Cardiac muscle cell (in vitro differentiated cells and primary cell): ENCODE results near the gene TMEM121B. TPM values are rescaled to one million over a fixed set of nuclear protein-coding genes. Genes with fewer than 3 reads are reported as not detected.

Experiments used
- DNase-seq, 2 donors: peaks; one replicate each; pipeline versions ENCODE4 v3.0.0 to v3.0.0-alpha.2; 2010 to 2017; ENCODE audit warnings: low read depth in 1 of 2, low spot score in 1 of 2
- H3K27ac ChIP-seq: fragments of 200-600 bp; sonication (generic); 2 replicates; pipeline ENCODE4 v1.5.1; 2016
- H3K27me3 ChIP-seq: fragments of 200-600 bp; sonication (generic); 2 replicates; pipeline ENCODE4 v1.6.0; 2016; ENCODE audit warnings: control low read depth
- H3K36me3 ChIP-seq: fragments of 200-600 bp; sonication (generic); 2 replicates; pipeline ENCODE4 v1.5.1; 2016; ENCODE audit warnings: control low read depth
- H3K4me1 ChIP-seq: fragments of 200-600 bp; sonication (generic); 2 replicates; pipeline ENCODE4 v1.8.1; 2017; ENCODE audit warnings: low read depth, mild to moderate bottlenecking, mixed run types
- H3K4me3 ChIP-seq: fragments of 200-600 bp; sonication (generic); 2 replicates; pipeline ENCODE4 v1.5.1; 2016; ENCODE audit warnings: mild to moderate bottlenecking
- H3K9me3 ChIP-seq: fragments of 200-600 bp; sonication (generic); 2 replicates; pipeline ENCODE4 v1.5.1; 2017; ENCODE audit warnings: low read depth, mild to moderate bottlenecking, control low read depth
- CTCF ChIP-seq: IDR thresholded peaks from 2 replicates; pipeline ENCODE4 v1.5.1; 2012; ENCODE audit warnings: low read depth, mild to moderate bottlenecking, low read length
- polyA plus RNA-seq: library from polyadenylated mRNA; unstranded; fragments of >200 nt; fragmentation: Nextera tagmentation; extraction: Ambion mirVana; gene quantifications from 2 replicates; pipeline ENCODE4 v1.2.1, GENCODE V29; 2016
- total RNA-seq: library from RNA; depleted of rRNA; stranded (reverse); fragments of >200 nt; gene quantifications from 2 replicates; pipeline ENCODE4 v1.2.3, GENCODE V29; 2016

The TMEM121B gene
- total and polyA plus RNA-seq, 2 experiments from 2014 or later: 4.5 to 10.2 TPM

DNA sequence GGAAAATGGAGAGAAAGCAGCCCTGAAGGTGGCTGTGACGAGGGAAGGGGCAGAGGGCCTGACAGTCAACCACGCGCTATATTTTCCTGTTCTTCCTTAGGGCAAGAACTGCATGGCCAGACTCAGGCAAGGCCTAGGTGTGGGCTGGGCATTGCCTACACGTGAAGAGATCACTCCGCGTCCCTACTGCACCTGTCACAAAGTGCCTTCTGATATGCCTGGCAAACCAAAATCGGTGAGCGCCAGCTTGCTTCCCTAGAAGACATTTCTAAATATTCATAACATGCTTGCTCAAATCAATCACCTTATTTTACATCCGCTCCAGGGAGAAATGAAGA, 6.3 kb downstream of the TMEM121B start:
- DNase-seq: no peak
- no peaks in the 10 kb centered on the region for H3K36me3 ChIP-seq
- no peaks in the 10 kb centered on the region for H3K27me3 ChIP-seq
- H3K4me1 ChIP-seq: no peaks in the 10 kb centered on the region
- no peak for TF ChIP-seq CTCF
- H3K4me3 ChIP-seq: no peak overlapping the region
- no peaks in the 10 kb centered on the region for H3K9me3 ChIP-seq
- no peak overlapping the region for H3K27ac ChIP-seq

DNA sequence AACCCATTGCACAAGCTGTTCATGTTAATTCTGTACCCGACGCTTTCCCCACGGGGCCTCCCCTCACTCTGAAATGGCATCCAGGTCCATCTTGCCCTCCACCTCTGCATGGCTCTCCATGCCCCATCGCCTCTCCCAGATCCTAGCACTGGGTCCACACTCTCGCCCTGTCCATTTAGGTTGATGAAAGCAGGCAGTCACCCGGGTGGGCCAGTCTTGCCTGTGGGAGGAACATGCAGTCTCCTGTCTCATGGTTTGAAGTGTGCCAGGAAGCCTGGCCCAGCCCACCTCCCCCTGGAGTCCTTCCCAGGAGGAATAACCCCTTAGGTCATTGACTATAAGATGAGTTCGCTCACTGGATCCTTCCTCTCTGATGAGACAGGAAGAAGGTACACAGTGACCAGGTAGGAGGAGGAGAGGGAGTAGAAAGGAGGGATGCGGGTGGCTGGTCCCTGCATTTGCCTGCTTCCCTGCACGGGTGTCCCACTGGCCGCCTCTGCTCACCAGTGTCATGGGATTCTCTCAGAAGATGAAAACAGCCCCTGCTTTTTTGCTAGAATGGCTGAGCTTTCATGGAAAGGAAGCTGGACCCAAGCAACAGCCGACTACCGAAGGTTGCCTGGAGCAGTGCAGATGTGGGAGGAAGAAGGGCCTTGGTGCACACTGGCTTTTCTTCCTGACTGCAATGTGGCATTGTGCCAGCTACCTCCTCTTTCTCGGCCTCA, 6.8 kb downstream of the TMEM121B start:
- no peak for TF ChIP-seq CTCF
- DNase-seq: no peak

GRCh38 chr22:17113600-17113999, 7.6 kb downstream of the TMEM121B start:
- no peak for TF ChIP-seq CTCF
- H3K9me3 ChIP-seq: no peaks in the 10 kb centered on the region
- H3K27me3 ChIP-seq: no peaks in the 10 kb centered on the region
- H3K36me3 ChIP-seq: no peaks in the 10 kb centered on the region
- no peak for DNase-seq
- no peak overlapping the region for H3K4me3 ChIP-seq
- no peak overlapping the region for H3K27ac ChIP-seq
- H3K4me1 ChIP-seq: no peaks in the 10 kb centered on the region

More for the DNA sequence above, 6.8 kb downstream of the TMEM121B start:
- Histone ChIP-seq H3K4me1 (no peaks in the 10 kb centered on the region), H3K9me3 (no peaks in the 10 kb centered on the region), H3K27ac (no peak overlapping the region), H3K36me3 (no peaks in the 10 kb centered on the region), H3K4me3 (no peak overlapping the region), H3K27me3 (no peaks in the 10 kb centered on the region)

GRCh38 chr22:17112491-17113042, 8.6 kb downstream of the TMEM121B start:
- H3K27ac ChIP-seq: no peak overlapping the region
- H3K4me1 ChIP-seq: no peaks in the 10 kb centered on the region
- no peaks in the 10 kb centered on the region for H3K9me3 ChIP-seq
- no peaks in the 10 kb centered on the region for H3K27me3 ChIP-seq
- no peak for TF ChIP-seq CTCF
- H3K36me3 ChIP-seq: no peaks in the 10 kb centered on the region
- DNase-seq: no peak
- no peak overlapping the region for H3K4me3 ChIP-seq

DNA sequence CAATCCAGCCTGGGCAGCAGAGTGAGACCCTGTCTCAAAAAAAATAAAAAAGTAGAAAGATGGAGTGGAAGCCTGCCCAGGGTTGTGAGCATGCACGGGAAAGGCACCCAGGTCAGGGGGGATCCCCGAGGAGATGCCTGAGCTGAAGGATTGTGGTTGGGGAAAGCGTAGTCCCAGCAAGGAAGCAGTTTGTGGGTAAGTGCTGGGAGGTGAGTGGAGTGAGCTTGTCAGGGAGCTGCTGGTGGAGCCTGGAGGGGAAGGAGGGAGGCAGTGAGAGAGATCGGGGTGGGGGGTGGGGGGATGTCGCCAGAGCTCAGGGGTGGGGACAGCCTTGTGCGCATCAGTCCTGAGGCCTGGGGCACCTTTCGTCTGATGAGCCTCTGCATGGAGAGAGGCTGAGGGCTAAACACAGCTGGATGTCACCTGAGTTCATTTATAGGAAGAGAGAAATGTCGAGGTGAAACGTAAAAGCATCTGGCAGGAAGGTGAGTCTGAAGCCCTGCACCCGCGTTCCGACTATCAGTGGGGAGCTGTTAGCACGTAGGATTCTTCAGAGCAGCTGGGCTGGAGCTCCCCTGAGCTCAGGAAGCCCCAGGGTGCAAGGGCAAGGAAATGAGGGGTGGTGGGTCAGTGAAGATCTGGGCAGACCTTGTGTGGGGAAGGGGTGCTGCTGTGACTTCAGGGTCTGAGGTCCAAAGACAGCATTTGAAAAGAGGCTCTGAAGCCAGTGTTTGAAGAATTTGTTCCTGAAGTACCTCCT, 10.2 kb downstream of the TMEM121B start:
- no peaks in the 10 kb centered on the region for H3K27me3 ChIP-seq
- H3K36me3 ChIP-seq: no peaks in the 10 kb centered on the region
- no peak for TF ChIP-seq CTCF
- H3K9me3 ChIP-seq: no peaks in the 10 kb centered on the region
- no peak overlapping the region for H3K4me3 ChIP-seq
- H3K4me1 ChIP-seq: no peaks in the 10 kb centered on the region
- H3K27ac ChIP-seq: no peak overlapping the region
- no peak for DNase-seq
